BLaER1 (cell line): Measurements from ENCODE around the gene NACAD.

Source experiments
- H3K27ac ChIP-seq: shearing (Covaris generic); formaldehyde crosslinking; 2 replicates; pipeline ENCODE4 v1.8.1; 2022
- H3K27me3 ChIP-seq: shearing (Covaris generic); formaldehyde crosslinking; 2 replicates; pipeline ENCODE4 v1.8.1; 2022
- H3K36me3 ChIP-seq: shearing (Covaris generic); formaldehyde crosslinking; 2 replicates; pipeline ENCODE4 v1.8.1; 2022
- H3K4me1 ChIP-seq: shearing (Covaris generic); formaldehyde crosslinking; 2 replicates; pipeline ENCODE4 v1.8.1; 2022
- H3K4me2 ChIP-seq: shearing (Covaris generic); formaldehyde crosslinking; 2 replicates; pipeline ENCODE4 v1.8.1; 2022
- H3K4me3 ChIP-seq: shearing (Covaris generic); formaldehyde crosslinking; 2 replicates; pipeline ENCODE4 v1.8.1; 2022
- H3K9ac ChIP-seq: shearing (Covaris generic); formaldehyde crosslinking; 2 replicates; pipeline ENCODE4 v1.8.1; 2022
- H3K9me3 ChIP-seq: shearing (Covaris generic); formaldehyde crosslinking; 2 replicates; pipeline ENCODE4 v1.8.1; 2022
- H4K20me1 ChIP-seq: shearing (Covaris generic); formaldehyde crosslinking; 2 replicates; pipeline ENCODE4 v1.8.1; 2022
- Cebpa-rat ChIP-seq: shearing (Covaris generic); IDR thresholded peaks from 2 replicates; pipeline ENCODE4 v1.8.1; 2022

Gene NACAD

GRCh38 chr7:45126920-45127319 lies 38.2 kb upstream of the NACAD start:
- H3K27me3 ChIP-seq: no peaks in the 10 kb centered on the region
- no peaks in the 10 kb centered on the region for H3K36me3 ChIP-seq
- peaks cover 30% of the 10 kb centered on the region for H3K4me1 ChIP-seq
- no peak for TF ChIP-seq Cebpa-rat
- no peaks in the 10 kb centered on the region for H4K20me1 ChIP-seq
- H3K4me3 ChIP-seq: no peak overlapping the region
- H3K4me2 ChIP-seq: no peak overlapping the region
- no peak overlapping the region for H3K27ac ChIP-seq
- no peaks in the 10 kb centered on the region for H3K9me3 ChIP-seq
- H3K9ac ChIP-seq: no peak overlapping the region

GRCh38 chr7:45126201-45126600 lies 37.4 kb upstream of the NACAD start:
- Histone ChIP-seq H3K4me3 (no peak overlapping the region), H3K27me3 (no peaks in the 10 kb centered on the region), H3K27ac (peak overlapping the region; percentile 44; the same call in 1 of the 2 replicates), H3K4me2 (peak overlapping the region; percentile 12; the same call in 1 of the 2 replicates), H4K20me1 (no peaks in the 10 kb centered on the region), H3K9me3 (no peaks in the 10 kb centered on the region), H3K36me3 (no peaks in the 10 kb centered on the region), H3K9ac (no peak overlapping the region), H3K4me1 (peaks cover 30% of the 10 kb centered on the region)
- TF ChIP-seq Cebpa-rat: no peak

- no peaks in the 10 kb centered on the region for H3K27me3 ChIP-seq
- no peak overlapping the region for H3K4me3 ChIP-seq
- 0 out of 2 replicates have a peak overlapping the region, but pooled peaks have one; percentile 7 for H3K9ac ChIP-seq
- H3K27ac ChIP-seq: peak overlapping the region; percentile 44; the same call in 1 of the 2 replicates
- H4K20me1 ChIP-seq: no peaks in the 10 kb centered on the region
- peak overlapping the region; percentile 12; the same call in 1 of the 2 replicates for H3K4me2 ChIP-seq
- H3K36me3 ChIP-seq: no peaks in the 10 kb centered on the region
- no peaks in the 10 kb centered on the region for H3K9me3 ChIP-seq
- no peak for TF ChIP-seq Cebpa-rat
- peaks cover 30% of the 10 kb centered on the region for H3K4me1 ChIP-seq
These were observed 36.6 kb upstream of the NACAD start for GRCh38 chr7:45125193-45125904.

- Histone ChIP-seq H3K4me3 (no peak overlapping the region), H3K4me1 (peaks cover 34% of the 10 kb centered on the region), H4K20me1 (no peaks in the 10 kb centered on the region), H3K27me3 (no peaks in the 10 kb centered on the region), H3K36me3 (no peaks in the 10 kb centered on the region), H3K9ac (no peak overlapping the region), H3K4me2 (no peak overlapping the region), H3K27ac (no peak overlapping the region), H3K9me3 (no peaks in the 10 kb centered on the region)
- no peak for TF ChIP-seq Cebpa-rat
These were observed 35.3 kb upstream of the NACAD start for GRCh38 chr7:45123913-45124710.

GRCh38 chr7:45122975-45123860 lies 34.4 kb upstream of the NACAD start:
- Histone ChIP-seq H3K4me1 (peaks cover 43% of the 10 kb centered on the region), H3K4me2 (no peak overlapping the region), H3K4me3 (no peak overlapping the region), H3K27ac (no peak overlapping the region), H4K20me1 (no peaks in the 10 kb centered on the region), H3K9ac (no peak overlapping the region), H3K9me3 (no peaks in the 10 kb centered on the region), H3K27me3 (no peaks in the 10 kb centered on the region), H3K36me3 (no peaks in the 10 kb centered on the region)
- TF ChIP-seq Cebpa-rat: no peak

GRCh38 chr7:45119550-45119949 lies 30.8 kb upstream of the NACAD start:
- H3K9ac ChIP-seq: no peak overlapping the region
- no peaks in the 10 kb centered on the region for H3K36me3 ChIP-seq
- TF ChIP-seq Cebpa-rat: no peak
- H3K9me3 ChIP-seq: no peaks in the 10 kb centered on the region
- H3K4me3 ChIP-seq: no peak overlapping the region
- no peak overlapping the region for H3K27ac ChIP-seq
- H3K27me3 ChIP-seq: no peaks in the 10 kb centered on the region
- peak overlapping the region; percentile 67 for H3K4me2 ChIP-seq
- H3K4me1 ChIP-seq: peaks cover 36% of the 10 kb centered on the region
- H4K20me1 ChIP-seq: no peaks in the 10 kb centered on the region

- Histone ChIP-seq H3K9ac (no peak overlapping the region), H3K4me1 (peaks cover 36% of the 10 kb centered on the region), H3K27ac (0 out of 2 replicates have a peak overlapping the region, but pooled peaks have one; percentile 7), H3K36me3 (no peaks in the 10 kb centered on the region), H4K20me1 (no peaks in the 10 kb centered on the region), H3K9me3 (no peaks in the 10 kb centered on the region), H3K27me3 (no peaks in the 10 kb centered on the region), H3K4me3 (no peak overlapping the region), H3K4me2 (peak overlapping the region; percentile 67)
- TF ChIP-seq Cebpa-rat: no peak
These were observed 30.1 kb upstream of the NACAD start for GRCh38 chr7:45118889-45119331.

GRCh38 chr7:45118292-45118691 lies 29.5 kb upstream of the NACAD start:
- Histone ChIP-seq H3K9me3 (no peaks in the 10 kb centered on the region), H3K4me2 (peak overlapping the region; percentile 67), H4K20me1 (no peaks in the 10 kb centered on the region), H3K27ac (0 out of 2 replicates have a peak overlapping the region, but pooled peaks have one; percentile 7), H3K4me3 (no peak overlapping the region), H3K27me3 (no peaks in the 10 kb centered on the region), H3K36me3 (no peaks in the 10 kb centered on the region), H3K4me1 (peaks cover 31% of the 10 kb centered on the region), H3K9ac (no peak overlapping the region)
- TF ChIP-seq Cebpa-rat: no peak

- no peaks in the 10 kb centered on the region for H3K27me3 ChIP-seq
- H3K9me3 ChIP-seq: no peaks in the 10 kb centered on the region
- TF ChIP-seq Cebpa-rat: no peak
- no peaks in the 10 kb centered on the region for H3K36me3 ChIP-seq
- H3K4me2 ChIP-seq: no peak overlapping the region
- no peak overlapping the region for H3K27ac ChIP-seq
- no peak overlapping the region for H3K4me3 ChIP-seq
- peaks cover 33% of the 10 kb centered on the region for H3K4me1 ChIP-seq
- no peaks in the 10 kb centered on the region for H4K20me1 ChIP-seq
- H3K9ac ChIP-seq: no peak overlapping the region
These were observed 28.8 kb upstream of the NACAD start for GRCh38 chr7:45117582-45117981.
